Activated CD4-positive, alpha-beta T cell treated with anti-CD3 and anti-CD28 coated beads, Interleukin-2, amount 50 U/mL, for 1 hour (primary cell): ENCODE measurements around the gene MYOM1.

Experiments
- DNase-seq: peaks from one replicate; pipeline ENCODE4 v3.0.0-alpha.2; 2020

The MYOM1 gene

DNA sequence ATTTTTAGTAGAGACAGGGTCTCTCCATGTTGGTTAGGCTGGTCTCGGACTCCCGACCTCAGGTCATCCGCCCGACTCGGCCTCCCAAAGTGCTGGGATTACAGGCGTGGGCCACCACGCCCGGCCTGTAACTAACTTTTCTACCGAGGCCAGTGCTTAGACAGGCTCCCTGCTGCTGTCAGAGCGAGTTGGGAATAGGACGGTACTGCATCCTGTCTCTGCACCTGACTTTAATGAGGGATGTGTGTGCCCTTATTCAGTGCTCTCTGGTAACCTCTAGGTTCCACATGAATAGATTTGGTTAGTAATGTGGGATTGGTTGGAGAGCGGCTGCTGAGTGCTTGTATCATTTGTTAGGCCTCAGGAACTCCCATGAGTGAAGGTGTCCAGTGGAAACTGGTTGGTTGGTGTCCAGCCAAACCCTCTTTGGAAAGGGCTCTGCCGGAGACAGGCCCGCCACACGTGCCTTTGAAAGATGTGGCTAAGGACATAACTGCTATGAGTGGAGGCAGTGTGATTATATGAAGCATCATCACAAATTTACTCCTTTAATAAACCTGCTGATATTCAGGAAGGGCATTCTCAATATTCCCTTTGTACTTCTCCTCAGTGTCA, 36.6 kb downstream of the MYOM1 start:
- DNase-seq: no peak

DNA sequence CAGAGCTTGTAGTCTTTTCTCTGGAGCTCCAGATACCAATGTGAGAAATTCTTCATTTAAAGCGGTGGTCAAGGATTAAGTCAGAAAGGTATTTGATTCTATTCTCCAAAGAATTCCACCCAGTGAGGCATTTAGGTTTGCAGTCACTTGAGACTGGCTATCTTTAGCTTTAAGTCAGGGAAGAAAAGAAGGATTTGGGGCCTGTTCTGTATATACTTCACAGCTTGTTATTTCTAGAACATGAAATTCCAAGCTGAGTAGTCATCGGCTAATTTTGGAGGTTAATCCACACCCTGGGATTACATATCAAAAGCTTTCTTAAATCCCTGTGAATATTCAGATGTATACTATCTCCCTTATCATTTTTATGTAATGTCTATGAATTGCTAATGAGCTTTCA, 39.4 kb downstream of the MYOM1 start:
- no peak for DNase-seq

DNA sequence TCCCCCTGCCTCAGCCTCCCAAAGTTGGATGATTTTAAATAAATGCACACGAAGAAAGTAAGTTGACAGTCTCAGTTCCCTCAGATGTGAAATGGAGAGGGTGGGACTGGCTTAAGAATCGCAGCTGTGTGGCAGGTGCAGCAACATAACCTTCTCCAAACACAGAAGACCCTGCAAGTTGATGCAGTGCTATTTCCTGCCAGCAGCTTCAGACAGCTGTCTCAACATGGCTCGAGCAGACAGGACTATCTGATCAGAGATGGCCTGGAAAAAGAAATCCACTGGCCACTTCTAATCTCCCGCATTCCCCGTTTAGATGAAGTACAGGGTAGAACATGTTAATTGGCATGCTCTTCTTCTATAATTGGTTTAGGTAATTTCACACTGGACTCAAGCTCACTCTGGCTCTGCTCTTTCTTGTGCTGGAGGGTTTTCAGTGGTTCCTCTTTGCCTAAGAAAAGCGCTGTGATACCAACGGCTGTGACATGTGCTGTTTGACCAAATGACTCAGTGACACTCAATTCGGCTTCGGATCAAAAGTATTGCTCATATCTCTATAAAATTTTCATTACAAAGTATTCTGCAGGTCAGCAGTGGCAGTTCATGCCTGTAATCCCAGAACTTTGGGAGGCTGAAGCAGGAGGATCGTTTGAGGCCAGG, 40.2 kb downstream of the MYOM1 start:
- no peak for DNase-seq

DNA sequence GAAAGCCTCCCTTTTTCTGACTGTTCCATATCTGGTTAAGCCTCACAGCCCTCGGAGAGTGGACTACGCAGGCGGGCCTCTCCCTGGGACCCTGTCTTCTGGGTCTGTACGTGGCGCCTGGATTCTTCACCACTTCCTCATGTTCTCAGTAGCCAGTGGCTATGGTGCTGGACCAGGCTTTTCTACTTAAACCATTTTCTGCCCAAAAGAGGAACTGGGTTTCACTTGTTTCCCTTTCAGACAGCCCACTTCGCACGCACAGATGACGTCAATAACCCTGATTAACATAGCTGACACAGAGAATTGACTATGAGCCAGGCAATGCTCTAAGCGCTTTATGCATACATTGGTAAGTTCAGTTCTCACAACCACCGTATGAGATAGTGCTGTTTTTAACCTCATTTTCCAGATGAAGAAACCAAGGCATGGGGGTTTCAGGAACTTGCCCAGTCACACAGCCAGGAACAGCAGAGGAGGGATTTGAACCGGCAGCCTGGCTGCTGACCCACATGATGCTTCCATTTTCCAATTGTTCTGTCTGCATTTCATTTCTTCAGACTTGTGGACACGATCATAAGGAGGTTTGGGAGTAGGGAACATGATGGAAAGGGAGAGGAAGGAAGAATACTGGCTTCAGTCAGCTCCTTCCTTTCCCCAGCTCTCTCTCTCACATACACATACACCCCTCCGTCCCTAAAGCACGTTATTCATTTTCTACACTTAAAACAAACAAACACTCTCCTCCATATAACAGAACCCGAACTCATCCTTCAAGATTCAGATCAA, 41.7 kb downstream of the MYOM1 start:
- no peak for DNase-seq

DNA sequence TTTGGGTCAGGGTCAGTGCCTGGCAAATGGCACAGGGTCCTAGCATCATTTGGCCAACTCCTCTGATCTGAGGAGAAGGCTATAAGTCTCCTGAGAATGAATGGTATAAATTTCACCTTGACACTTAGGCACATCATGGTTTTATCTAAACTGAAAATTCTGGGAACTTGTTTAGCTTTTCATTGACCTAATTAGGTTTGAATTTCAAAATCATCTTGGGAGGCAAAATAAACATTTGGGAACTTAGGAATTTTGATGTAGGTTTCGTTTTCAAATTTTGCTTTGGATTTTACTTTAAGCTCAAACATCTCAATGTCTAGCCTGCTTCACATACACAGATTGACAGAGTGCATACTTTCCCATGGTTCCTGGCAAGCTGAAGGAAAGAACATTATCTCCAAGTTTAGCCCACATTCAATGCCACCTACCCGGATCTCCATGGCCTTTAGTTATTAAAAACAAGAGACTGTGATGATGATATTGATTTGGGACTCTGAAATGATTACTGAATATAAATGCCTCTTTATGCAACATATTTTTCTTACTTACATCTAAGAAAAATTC, 44.5 kb downstream of the MYOM1 start:
- DNase-seq: no peak

DNA sequence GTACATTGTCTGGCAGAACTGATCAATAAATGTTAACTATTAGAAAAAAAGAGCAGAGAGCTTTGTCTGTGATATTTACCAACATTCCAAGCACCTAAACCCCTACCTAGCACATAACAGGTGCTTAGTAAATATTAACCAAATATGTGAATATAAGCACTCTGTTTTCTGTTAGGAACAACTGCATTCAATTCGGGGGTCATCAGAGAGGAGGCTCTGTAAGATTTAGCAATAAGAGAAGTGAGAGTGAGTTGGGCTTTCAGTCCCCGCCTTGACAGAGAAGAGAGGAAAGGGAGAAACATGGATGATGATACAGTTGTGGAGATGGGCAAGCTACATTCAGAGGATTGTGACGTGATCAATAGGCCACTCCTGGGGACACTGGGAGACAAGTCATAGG, 47.7 kb downstream of the MYOM1 start:
- no peak for DNase-seq

DNA sequence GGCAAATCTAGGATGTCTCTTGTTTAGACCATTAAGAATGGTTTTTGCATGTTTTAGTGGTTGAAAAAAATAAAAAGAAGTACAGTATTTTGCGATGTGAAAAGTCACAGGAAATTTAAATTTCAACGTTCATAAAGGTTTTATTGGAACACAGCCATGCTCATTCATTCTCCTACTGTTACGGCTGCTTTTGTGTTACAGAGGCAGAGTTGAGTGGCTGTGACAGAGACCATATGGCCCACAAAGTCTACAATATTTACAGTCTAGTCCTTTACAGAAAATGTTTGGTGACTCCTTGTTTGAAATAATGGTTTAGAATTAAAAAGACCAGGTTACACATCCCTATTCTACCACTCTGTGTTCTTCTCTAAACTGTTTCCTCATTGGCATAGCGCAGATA, 48.1 kb downstream of the MYOM1 start:
- no peak for DNase-seq

DNA sequence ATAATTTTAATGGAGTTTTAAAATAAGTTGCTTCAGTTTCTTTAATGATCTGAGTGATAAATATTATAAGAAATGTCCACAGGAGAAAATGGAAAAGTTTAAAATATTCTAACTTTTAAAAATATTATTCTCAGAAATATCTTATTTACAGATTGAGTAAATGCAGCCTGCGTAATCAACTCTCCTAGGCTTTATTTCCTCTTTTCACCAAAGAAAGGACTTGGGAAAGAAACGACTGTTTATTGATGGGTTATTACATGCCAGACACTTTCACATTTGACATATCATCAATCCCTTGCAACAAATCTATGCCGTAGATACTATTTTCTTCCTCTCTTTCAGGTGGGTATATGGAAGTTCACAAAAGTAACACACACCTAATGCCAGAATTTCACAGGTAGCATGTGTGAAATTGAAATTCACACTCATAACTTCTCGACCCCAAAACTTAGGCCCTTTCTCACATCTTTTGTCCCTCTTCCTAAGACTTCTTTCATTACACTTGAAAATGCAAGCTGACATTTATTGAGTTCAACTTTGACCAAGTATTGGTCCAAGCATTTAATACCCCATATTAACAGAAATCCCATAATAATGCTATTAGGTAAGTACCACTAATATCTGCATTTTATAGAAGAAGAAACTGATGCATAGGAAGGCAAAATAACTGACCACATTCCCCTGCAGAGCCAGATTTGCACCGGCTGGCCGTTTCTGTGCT, 49.2 kb downstream of the MYOM1 start:
- DNase-seq: no peak

DNA sequence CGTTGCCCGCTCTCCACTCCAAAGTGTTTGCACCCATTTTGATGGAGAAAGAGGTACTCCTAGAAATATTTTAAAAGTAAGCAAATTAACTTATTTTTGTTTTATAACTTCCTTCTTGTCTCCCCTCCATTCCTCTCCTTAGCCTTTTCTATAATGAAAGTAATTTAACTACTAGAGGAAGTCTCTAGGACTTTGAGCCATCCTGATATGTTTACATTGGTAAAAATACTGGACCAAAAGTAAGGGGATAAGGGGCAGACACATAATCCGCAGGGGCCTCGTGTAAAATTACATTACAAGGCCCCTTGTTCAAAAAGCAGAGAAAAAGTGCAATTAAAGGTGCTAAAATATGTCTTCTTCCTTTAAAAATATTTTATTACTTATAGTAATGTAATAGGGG, 55.4 kb downstream of the MYOM1 start:
- DNase-seq: no peak

DNA sequence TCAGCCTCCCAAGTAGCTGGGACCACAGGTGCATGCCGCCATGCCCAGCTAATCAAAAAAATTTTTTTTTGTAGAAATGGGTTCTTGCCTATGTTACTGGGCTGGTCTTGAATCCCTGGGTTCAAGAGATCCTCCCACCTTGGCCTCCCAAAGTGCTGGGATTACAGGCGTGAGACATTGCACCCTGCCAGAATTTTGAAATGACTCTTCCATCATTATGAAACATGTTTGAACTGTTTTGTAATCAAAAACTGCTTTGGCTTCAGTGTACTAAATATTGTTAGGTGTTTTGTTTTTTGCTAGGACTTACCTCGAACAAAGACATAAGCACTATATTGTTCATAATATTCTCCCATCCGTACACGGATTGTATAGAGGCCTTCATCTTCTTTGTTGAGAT, 55.8 kb downstream of the MYOM1 start:
- no peak for DNase-seq

DNA sequence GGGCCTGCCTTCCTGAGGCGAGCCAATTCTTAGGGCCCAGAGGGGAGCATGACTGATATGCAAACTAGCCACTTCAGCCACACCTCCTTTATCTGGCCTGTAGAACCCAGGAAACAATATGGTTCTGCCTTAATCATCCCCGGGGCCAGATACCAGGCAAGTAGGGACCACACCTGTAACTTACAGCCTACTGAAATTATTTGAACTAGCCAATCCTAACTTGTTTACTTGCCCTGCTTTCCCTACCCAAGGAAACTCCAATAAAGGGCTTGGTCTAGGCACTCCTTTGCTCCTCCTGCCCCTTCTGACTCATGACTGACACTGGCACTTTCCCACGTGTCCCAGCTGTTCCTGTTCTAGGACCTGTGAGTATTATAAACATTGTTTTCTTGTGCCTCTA, 57.6 kb downstream of the MYOM1 start:
- no peak for DNase-seq

DNA sequence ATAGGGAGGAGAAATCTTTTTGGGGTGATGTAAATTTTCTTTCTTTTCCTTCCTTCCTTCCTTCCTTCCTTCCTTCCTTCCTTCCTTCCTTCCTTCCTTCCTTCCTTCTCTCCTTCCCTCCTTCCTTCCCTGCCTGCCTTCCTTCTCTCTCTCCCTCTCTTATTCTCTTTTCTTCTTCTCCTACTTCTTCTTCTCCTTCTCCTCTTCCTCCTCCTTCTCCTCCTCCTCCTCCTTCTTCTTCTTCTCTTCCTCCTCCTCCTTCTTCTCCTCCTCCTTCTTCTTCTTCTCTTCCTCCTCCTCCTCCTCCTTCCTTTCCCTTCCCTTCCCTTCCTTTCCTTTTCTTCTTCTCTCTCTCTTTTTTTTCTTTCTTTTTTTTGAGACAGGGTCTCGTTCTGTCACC, 59.9 kb downstream of the MYOM1 start:
- no peak for DNase-seq

DNA sequence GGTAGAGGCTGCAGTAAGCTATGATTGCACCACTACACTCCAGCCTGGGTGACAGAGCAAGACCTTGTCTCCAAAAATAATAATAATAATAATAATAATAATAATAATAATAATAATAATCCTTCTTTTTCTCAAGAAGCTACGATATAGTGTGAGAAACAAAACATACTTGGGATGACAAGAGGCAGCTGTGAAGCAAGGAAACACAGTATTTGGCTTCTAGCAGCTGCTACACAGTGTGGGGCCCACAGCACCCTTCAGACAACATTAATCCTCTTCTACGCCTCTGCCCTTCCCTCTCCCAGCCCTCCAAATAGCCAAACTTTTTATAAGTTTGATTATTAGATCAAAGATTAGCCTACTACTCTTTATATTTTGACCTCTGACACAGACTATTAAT, 62.2 kb downstream of the MYOM1 start:
- DNase-seq: no peak

DNA sequence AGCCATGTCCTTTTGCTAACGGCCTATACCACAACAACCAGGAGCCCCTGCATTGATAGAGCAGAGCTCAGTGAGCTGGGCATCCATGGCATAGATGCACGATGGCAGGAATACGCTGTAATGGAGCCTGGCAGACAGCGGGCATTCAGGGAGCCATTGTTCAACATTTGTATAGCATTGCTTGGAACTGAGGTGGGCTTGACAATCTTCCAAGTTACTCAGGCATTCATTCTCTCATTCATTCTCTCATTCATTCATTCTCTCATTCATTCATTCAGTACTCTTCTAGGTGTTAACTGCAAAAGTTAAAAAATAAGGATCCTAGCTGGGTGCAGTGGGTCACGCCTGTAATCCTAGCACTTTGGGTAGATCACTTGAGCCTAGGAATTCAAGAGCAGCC, 62.7 kb downstream of the MYOM1 start:
- no peak for DNase-seq

DNA sequence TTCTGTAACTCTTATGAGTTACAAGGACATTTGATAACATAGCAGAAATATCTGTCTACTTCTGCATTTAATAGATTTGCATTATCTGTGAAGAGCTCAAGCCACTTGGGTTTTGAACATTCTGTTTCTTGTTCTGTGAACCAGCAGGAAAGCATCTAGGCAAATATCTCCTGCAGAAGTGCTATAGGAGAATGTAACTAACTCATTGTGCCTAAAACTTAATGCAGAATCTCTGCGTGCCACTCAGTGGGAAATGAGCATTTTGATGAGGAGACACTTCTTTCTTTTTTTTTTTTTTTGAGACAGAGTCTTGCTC, 63.5 kb downstream of the MYOM1 start:
- DNase-seq: no peak

DNA sequence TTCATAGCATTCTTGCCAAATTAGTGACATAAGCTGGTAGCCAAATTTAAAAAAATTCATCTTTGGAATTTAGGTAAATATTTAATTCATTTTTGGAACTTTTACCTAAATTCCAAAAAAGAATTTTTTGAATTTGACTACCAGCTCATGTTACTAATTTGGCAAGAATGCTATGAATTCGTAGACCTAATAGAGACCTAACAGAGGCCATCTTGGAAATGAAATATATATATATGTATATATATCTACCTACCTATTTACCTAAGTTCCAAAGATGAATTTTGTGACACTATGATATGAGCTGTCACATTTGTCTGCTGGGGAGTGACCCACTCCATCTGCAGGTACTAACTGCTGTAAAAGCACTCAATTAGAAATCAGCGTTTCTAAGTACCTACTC, 65.6 kb downstream of the MYOM1 start:
- DNase-seq: no peak

DNA sequence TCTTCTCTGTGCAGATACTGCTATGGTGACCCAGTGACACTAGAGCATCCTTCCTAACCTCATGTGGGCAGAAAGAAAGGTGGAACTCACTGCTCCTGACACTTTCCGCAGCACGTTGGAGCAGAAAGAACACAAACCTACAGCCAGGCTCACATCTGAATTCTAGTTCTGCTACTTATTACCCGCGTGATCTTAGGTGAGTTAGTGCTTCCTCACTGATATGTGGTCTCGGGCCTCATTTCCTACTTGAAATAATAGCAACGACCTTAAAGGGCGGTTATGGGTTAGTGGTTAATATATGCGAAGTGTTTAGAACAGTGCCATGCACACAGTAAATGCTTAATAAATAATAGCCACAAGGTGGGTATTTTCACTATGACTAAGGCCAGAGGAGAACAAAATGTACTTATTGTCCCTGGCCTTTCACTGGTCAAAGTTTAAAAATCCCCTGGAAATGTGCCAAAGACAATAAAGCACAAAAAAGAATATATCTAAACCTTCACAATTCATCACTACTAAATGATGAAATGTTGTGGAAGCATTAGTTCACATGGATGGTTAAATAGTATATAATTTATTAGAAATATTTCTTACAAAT, 66.6 kb downstream of the MYOM1 start:
- no peak for DNase-seq

DNA sequence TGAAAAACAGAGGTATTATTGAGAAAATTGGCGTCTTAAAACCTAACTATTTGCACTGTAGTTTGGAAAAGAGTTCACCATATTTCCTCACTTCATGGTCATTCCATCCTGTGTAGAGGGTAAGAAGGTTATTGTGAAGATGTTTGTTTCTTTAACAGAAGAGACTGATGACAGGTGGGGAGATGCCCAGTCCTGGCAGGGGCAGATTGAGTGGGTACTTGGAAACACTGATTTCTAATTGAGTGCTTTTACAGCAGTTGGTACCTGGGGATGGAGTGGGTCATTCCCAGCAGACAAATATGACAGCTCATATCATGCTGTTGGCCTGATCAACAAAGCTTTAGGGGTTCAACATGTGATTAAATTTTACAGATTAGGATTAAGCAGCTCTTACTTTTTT, 67.5 kb downstream of the MYOM1 start:
- DNase-seq: no peak

DNA sequence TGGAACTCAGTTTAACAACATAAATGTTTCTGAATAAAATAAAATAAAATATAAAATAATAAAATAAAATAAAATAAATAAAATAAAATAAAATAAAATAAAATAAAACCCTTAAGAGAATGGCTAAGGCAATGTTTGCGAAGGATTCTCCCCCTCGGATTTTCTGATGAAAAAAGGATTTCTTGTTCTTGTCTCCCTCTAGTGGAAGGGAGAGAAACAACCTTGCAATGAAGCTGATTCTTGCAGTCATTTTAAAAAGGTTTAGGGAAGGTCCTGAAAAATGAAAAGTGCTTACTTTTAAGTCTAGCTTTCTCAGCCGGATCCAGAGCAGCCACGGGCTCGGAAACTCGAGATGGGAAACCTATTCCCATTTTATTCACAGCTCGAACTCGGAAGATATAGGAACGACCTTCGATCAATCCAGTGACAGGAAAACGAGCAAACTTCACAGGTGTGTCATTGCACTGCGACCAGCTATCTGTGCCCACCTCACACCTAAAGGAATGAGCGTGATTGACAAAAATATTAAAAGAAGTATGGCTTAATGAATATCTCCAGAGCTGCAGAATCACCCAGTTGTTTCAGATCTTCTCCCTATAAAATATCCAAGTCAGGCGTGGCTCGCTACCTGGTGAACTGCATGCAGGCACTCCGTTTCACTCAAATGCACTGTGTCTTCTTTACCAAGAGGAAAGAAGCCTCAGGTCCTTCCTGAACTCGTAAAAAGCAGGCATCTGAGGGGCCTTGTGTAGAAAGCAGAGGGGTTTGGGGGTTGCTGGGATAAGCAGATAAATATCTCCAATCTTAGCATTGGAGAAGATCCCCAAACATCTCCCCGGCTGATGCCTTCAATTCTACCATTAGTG, 68.1 kb downstream of the MYOM1 start:
- no peak for DNase-seq

DNA sequence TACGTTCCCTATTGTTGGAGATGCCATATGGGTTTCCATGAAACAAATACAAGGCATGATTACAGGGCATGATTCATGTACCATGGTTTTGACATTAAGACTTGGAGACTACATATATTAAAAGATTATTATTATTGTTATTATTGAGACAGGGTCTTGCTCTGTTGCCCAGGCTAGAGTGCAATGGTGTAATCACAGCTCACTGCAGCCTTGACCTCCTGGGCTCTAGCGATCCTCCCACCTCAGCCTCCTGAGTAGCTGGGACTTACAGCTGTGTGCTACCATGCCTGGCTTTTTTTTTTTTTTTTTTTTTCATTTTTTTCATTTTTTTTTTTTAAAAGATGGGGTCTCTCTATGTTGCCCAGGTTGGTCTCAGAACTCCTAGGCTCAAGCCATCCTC, 69.1 kb downstream of the MYOM1 start:
- no peak for DNase-seq

DNA sequence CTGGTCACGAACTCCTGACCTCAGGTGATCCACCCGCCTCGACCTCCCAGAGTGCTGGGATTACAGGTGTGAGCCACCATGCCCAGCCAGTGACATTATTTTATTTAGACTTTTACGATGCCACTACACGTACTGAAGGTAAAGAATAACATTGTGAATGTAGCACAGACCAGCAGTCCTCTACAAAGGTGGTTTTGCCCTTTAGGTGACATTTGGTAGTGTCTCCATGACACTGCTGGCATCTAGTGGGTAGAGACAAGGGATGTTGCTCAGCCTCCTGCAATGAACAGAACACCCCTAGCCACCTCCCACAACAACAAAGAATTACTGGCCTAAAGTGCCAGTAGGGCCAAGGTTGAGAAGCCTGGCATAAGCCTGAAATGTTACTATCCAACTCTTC, 69.5 kb downstream of the MYOM1 start:
- no peak for DNase-seq

DNA sequence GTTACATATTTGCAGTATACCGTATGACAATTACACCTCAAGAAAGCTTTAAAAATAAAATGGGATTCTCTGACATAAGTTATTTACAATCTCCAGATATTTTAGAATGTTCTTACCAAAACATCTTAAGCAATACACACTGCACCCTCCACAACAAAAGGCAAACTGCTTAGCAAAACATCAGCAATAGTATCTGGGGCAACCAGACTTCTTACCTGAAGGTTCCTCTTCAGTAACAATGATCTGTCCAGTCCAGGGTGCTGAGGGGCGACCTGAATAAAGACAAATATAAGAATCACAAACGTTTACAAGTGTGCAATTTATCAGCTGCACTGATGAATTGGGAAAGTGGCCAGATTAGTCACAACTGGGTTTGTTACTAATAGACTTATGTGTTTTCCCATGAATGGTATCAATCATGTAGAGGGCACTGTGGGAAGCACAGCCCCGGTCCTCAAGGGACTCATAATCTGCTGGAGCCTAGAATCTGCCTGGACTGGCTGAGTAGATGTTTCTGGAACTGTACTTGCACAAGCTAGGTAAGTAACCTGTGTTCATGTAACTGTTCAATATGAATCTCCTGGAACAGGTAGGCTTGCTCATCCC, 70.7 kb downstream of the MYOM1 start:
- DNase-seq: no peak
